Osteoblast (primary cell): ENCODE measurements around the gene KLHL17. TPM values are rescaled to one million over a fixed set of nuclear protein-coding genes. Genes with fewer than 3 reads are reported as not detected.
A peak's percentile ranks its signal among the peaks of the same experiment; 100 is the strongest.

Source experiments
- DNase-seq: peaks from one replicate; pipeline ENCODE4 v3.0.0; 2011; ENCODE audit warnings: low spot score, mixed read lengths; ENCODE audit not compliant: insufficient read length; ENCODE audit errors: missing footprints
- H2AFZ ChIP-seq: 2 replicates; pipeline ENCODE4 v1.6.0; 2011; ENCODE audit warnings: mild to moderate bottlenecking, low read length
- H3K27ac ChIP-seq: 2 replicates; pipeline ENCODE4 v1.5.1; 2011; ENCODE audit warnings: mild to moderate bottlenecking, low read depth, low read length, moderate library complexity
- H3K27me3 ChIP-seq: 2 replicates; pipeline ENCODE4 v1.6.0; 2012; ENCODE audit warnings: mild to moderate bottlenecking, control low read depth, inconsistent platforms, low read length, moderate library complexity; ENCODE audit not compliant: insufficient read depth
- H3K36me3 ChIP-seq: 2 replicates; pipeline ENCODE4 v1.5.1; 2011; ENCODE audit warnings: mild to moderate bottlenecking, low read length, control low read depth, moderate library complexity; ENCODE audit not compliant: insufficient read depth
- H3K4me1 ChIP-seq: 2 replicates; pipeline ENCODE4 v1.5.1; 2011; ENCODE audit warnings: mild to moderate bottlenecking, low read length, control low read depth, moderate library complexity; ENCODE audit not compliant: insufficient read depth
- H3K4me2 ChIP-seq: 2 replicates; pipeline ENCODE4 v1.6.0; 2011; ENCODE audit warnings: mild to moderate bottlenecking, low read length; ENCODE audit not compliant: insufficient read depth
- H3K4me3 ChIP-seq: fragments of 200-600 bp; sonication (generic); 3 replicates; pipeline ENCODE4 v1.5.1; 2012; ENCODE audit warnings: mild to moderate bottlenecking, low read length, inconsistent platforms; ENCODE audit not compliant: insufficient read depth
- H3K79me2 ChIP-seq: 2 replicates; pipeline ENCODE4 v1.6.0; 2012; ENCODE audit warnings: mild to moderate bottlenecking, low read length, control low read depth, inconsistent platforms; ENCODE audit not compliant: insufficient read depth
- H3K9me3 ChIP-seq: 2 replicates; pipeline ENCODE4 v1.5.1; 2011; ENCODE audit warnings: low read depth, low read length, control low read depth
- H4K20me1 ChIP-seq: 2 replicates; pipeline ENCODE4 v1.6.0; 2012; ENCODE audit warnings: mild to moderate bottlenecking, low read length, control low read depth; ENCODE audit not compliant: insufficient read depth
- total RNA-seq: library from RNA; depleted of rRNA; stranded (reverse); fragments of >200 nt; gene quantifications from 2 replicates; pipeline ENCODE4 v1.2.3, GENCODE V29; 2012
- TF ChIP-seq, protein P1 (sequence below): IDR thresholded peaks from 2 replicates; pipeline ENCODE4 v1.5.1; 2011; ENCODE audit warnings: mild to moderate bottlenecking, low read depth, low read length, moderate library complexity; ENCODE audit errors: extremely low read depth

The KLHL17 gene
- total RNA-seq, 1 donor, result 5.4 TPM

- peaks cover 19% of the 10 kb centered on the region for H3K4me1 ChIP-seq
- peak overlapping the region; percentile 69 for H3K4me2 ChIP-seq
- TF ChIP-seq, protein P1, sequence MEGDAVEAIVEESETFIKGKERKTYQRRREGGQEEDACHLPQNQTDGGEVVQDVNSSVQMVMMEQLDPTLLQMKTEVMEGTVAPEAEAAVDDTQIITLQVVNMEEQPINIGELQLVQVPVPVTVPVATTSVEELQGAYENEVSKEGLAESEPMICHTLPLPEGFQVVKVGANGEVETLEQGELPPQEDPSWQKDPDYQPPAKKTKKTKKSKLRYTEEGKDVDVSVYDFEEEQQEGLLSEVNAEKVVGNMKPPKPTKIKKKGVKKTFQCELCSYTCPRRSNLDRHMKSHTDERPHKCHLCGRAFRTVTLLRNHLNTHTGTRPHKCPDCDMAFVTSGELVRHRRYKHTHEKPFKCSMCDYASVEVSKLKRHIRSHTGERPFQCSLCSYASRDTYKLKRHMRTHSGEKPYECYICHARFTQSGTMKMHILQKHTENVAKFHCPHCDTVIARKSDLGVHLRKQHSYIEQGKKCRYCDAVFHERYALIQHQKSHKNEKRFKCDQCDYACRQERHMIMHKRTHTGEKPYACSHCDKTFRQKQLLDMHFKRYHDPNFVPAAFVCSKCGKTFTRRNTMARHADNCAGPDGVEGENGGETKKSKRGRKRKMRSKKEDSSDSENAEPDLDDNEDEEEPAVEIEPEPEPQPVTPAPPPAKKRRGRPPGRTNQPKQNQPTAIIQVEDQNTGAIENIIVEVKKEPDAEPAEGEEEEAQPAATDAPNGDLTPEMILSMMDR, result no peak
- DNase-seq, result peak; percentile 97
- peak overlapping the region; percentile 91 for H3K4me3 ChIP-seq
- no peaks in the 10 kb centered on the region for H3K9me3 ChIP-seq
- H3K27ac ChIP-seq, result no peak overlapping the region
- peaks cover 20% of the 10 kb centered on the region for H3K36me3 ChIP-seq
- H4K20me1 ChIP-seq, result peaks cover 22% of the 10 kb centered on the region
- H3K27me3 ChIP-seq, result no peaks in the 10 kb centered on the region
- no peak overlapping the region for H2AFZ ChIP-seq
- peaks cover 28% of the 10 kb centered on the region for H3K79me2 ChIP-seq
Measured at GRCh38 chr1:961132-961669, 817 bp downstream of the KLHL17 start.

- peaks cover 10% of the 10 kb centered on the region for H4K20me1 ChIP-seq
- H3K9me3 ChIP-seq, result no peaks in the 10 kb centered on the region
- peak; percentile 90 for DNase-seq
- TF ChIP-seq, protein P1, result no peak
- no peak overlapping the region for H3K27ac ChIP-seq
- peaks cover 18% of the 10 kb centered on the region for H3K4me1 ChIP-seq
- no peak overlapping the region for H3K4me3 ChIP-seq
- peaks cover 14% of the 10 kb centered on the region for H3K79me2 ChIP-seq
- no peak overlapping the region for H3K4me2 ChIP-seq
- H3K36me3 ChIP-seq, result peaks cover 10% of the 10 kb centered on the region
- no peaks in the 10 kb centered on the region for H3K27me3 ChIP-seq
- no peak overlapping the region for H2AFZ ChIP-seq
Measured at GRCh38 chr1:962381-963300, 2.3 kb downstream of the KLHL17 start.

- Histone ChIP-seq H3K79me2 (peaks cover 8% of the 10 kb centered on the region), H3K27me3 (no peaks in the 10 kb centered on the region), H3K4me1 (peaks cover 13% of the 10 kb centered on the region), H3K27ac (no peak overlapping the region), H3K36me3 (peaks cover 10% of the 10 kb centered on the region), H3K4me2 (no peak overlapping the region), H3K9me3 (no peaks in the 10 kb centered on the region), H3K4me3 (no peak overlapping the region), H2AFZ (no peak overlapping the region), H4K20me1 (peaks cover 7% of the 10 kb centered on the region)
- DNase-seq, result no peak
- TF ChIP-seq, protein P1, result no peak
Measured at GRCh38 chr1:963301-963651, 2.9 kb downstream of the KLHL17 start.
